ENCODE measurements around the gene VAV3.
"Not testable (repeated sequence)": the region's sequence is repeated elsewhere in the genome, so short reads cannot be mapped to it uniquely, and the experiment has no call there.

The VAV3 gene

GRCh38 chr1:107933736-107934135 is 31.2 kb downstream of the VAV3 start:
- no peak for DNase-seq

- no peak for DNase-seq
Measured at GRCh38 chr1:107930292-107930691, 34.7 kb downstream of the VAV3 start.

- DNase-seq: no peak
Measured at GRCh38 chr1:107927820-107928219, 37.2 kb downstream of the VAV3 start.

GRCh38 chr1:107926436-107927080 is 38.4 kb downstream of the VAV3 start:
- DNase-seq: no peak

GRCh38 chr1:107925565-107925964 is 39.4 kb downstream of the VAV3 start:
- no peak for DNase-seq

- DNase-seq: no peak
Measured at GRCh38 chr1:107920999-107921398, 44.0 kb downstream of the VAV3 start.

GRCh38 chr1:107920561-107920960 is 44.4 kb downstream of the VAV3 start:
- DNase-seq: no peak

GRCh38 chr1:107919953-107920352 is 45.0 kb downstream of the VAV3 start:
- no peak for DNase-seq

GRCh38 chr1:107914119-107914765 is 50.7 kb downstream of the VAV3 start:
- no peak for DNase-seq

- no peak for DNase-seq
Measured at GRCh38 chr1:107912656-107913055, 52.3 kb downstream of the VAV3 start.

GRCh38 chr1:107900090-107900945 is 64.7 kb downstream of the VAV3 start:
- no peak for DNase-seq

- DNase-seq: no peak
Measured at GRCh38 chr1:107899655-107900054, 65.3 kb downstream of the VAV3 start.

- DNase-seq: no peak
Measured at GRCh38 chr1:107897438-107898345, 67.3 kb downstream of the VAV3 start.

GRCh38 chr1:107896936-107897335 is 68.0 kb downstream of the VAV3 start:
- DNase-seq: no peak

- no peak for DNase-seq
Measured at GRCh38 chr1:107896401-107896800, 68.6 kb downstream of the VAV3 start.

- DNase-seq: no peak
Measured at GRCh38 chr1:107895403-107896191, 69.4 kb downstream of the VAV3 start.

- DNase-seq: no peak
Measured at GRCh38 chr1:107894605-107895004, 70.4 kb downstream of the VAV3 start.

- DNase-seq: not testable (repeated sequence)
Measured at GRCh38 chr1:107893350-107893749, 71.6 kb downstream of the VAV3 start.

- no peak for DNase-seq
Measured at GRCh38 chr1:107889524-107889923, 75.5 kb downstream of the VAV3 start.

- no peak for DNase-seq
Measured at GRCh38 chr1:107883562-107883961, 81.4 kb downstream of the VAV3 start.

GRCh38 chr1:107879927-107880326 is 85.1 kb downstream of the VAV3 start:
- no peak for DNase-seq

- DNase-seq: no peak
Measured at GRCh38 chr1:107879346-107879745, 85.6 kb downstream of the VAV3 start.
